DOHH2 (cell line): ENCODE data around the gene ZNF274.

ENCODE experiments used
- H3F3A ChIP-seq: fragments of 200-600 bp; sonication (generic), shearing (Covaris generic); 2 replicates; pipeline ENCODE4 v1.6.0; 2016; ENCODE audit warnings: antibody characterized with exemption, mild to moderate bottlenecking; ENCODE audit not compliant: control insufficient read depth, insufficient read depth
- H3K27ac ChIP-seq: fragments of 200-600 bp; sonication (generic); 2 replicates; pipeline ENCODE4 v1.5.1; 2014; ENCODE audit warnings: low read depth, mild to moderate bottlenecking, low read length, moderate library complexity
- H3K27me3 ChIP-seq: fragments of 200-600 bp; sonication (generic); 2 replicates; pipeline ENCODE4 v1.6.1; 2014; ENCODE audit warnings: mild to moderate bottlenecking, low read length, mixed read lengths; ENCODE audit not compliant: control insufficient read depth
- H3K36me3 ChIP-seq: fragments of 200-600 bp; sonication (generic); 2 replicates; pipeline ENCODE4 v1.6.1; 2014; ENCODE audit warnings: mild to moderate bottlenecking, low read length, moderate library complexity, mixed read lengths; ENCODE audit not compliant: control insufficient read depth
- H3K4me1 ChIP-seq: fragments of 200-600 bp; sonication (generic); 2 replicates; pipeline ENCODE4 v1.6.1; 2014; ENCODE audit warnings: mild to moderate bottlenecking, low read length, mixed read lengths; ENCODE audit not compliant: control insufficient read depth
- H3K4me2 ChIP-seq: fragments of 200-600 bp; sonication (generic); 2 replicates; pipeline ENCODE4 v1.6.0; 2014; ENCODE audit warnings: mild to moderate bottlenecking, low read length, moderate library complexity
- H3K4me3 ChIP-seq: fragments of 200-600 bp; sonication (generic); 2 replicates; pipeline ENCODE4 v1.5.1; 2014; ENCODE audit warnings: mild to moderate bottlenecking, low read length, mixed read lengths
- H3K79me2 ChIP-seq: fragments of 200-600 bp; sonication (generic); 2 replicates; pipeline ENCODE4 v1.6.1; 2014; ENCODE audit warnings: mild to moderate bottlenecking, low read length, mixed read lengths; ENCODE audit not compliant: control insufficient read depth
- H3K9me2 ChIP-seq: fragments of 200-600 bp; sonication (generic); replicated peaks from 2 replicates; pipeline ENCODE4 v1.6.1; 2014; ENCODE audit warnings: mild to moderate bottlenecking, low read length, mixed read lengths; ENCODE audit not compliant: control insufficient read depth
- H3K9me3 ChIP-seq: fragments of 200-600 bp; sonication (generic); 2 replicates; pipeline ENCODE4 v1.6.1; 2014; ENCODE audit warnings: antibody characterized with exemption, low read length, mixed read lengths; ENCODE audit not compliant: control insufficient read depth, insufficient read depth
- H4K20me1 ChIP-seq: fragments of 200-600 bp; sonication (generic); 2 replicates; pipeline ENCODE4 v1.6.0; 2014; ENCODE audit warnings: low read depth, mild to moderate bottlenecking, antibody characterized with exemption, low read length, moderate library complexity; ENCODE audit not compliant: control insufficient read depth, insufficient read depth
- CTCF ChIP-seq: fragments of 200-600 bp; sonication (generic); IDR thresholded peaks from one replicate; pipeline ENCODE4 v1.5.1; 2014; ENCODE audit warnings: antibody characterized with exemption, mild to moderate bottlenecking, low read depth, low read length; ENCODE audit not compliant: poor library complexity, severe bottlenecking
- EZH2phosphoT487 ChIP-seq: fragments of 200-600 bp; sonication (generic); IDR thresholded peaks from 2 replicates; pipeline ENCODE4 v1.6.1; 2017; ENCODE audit warnings: borderline replicate concordance, mild to moderate bottlenecking, antibody characterized with exemption, low read length, moderate library complexity, mixed read lengths

Gene ZNF274

DNA sequence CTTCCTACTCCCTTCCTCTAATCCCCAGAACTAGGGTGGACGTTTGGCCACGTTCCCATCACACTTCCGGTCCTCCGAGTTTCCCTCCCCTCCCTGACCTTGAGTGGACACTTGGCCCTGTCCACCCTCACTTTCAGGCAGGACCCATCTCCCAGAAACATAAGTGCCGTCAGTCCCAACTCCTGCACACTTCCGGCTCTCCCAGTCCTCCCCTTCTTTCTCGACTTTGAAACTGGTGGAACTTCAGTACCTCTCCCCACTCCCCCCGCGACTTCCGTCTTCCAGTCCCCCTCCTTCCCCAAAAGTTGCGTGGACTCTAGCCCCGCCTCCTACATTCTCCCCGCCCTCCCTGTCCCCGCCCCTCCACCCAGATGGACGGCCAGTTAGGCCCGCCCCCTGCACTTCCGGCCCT, 278 bp upstream of the ZNF274 start:
- Histone ChIP-seq H4K20me1 (no peaks in the 10 kb centered on the region), H3K27ac (peak overlapping the region; percentile 81), H3K36me3 (peaks cover 36% of the 10 kb centered on the region), H3K9me3 (peaks cover 58% of the 10 kb centered on the region), H3K4me3 (peak overlapping the region; percentile 88), H3K79me2 (peaks cover 12% of the 10 kb centered on the region), H3F3A (no peaks in the 10 kb centered on the region), H3K4me2 (peak overlapping the region; percentile 95), H3K9me2 (no peaks in the 10 kb centered on the region), H3K4me1 (peaks cover 14% of the 10 kb centered on the region), H3K27me3 (no peaks in the 10 kb centered on the region)
- TF ChIP-seq CTCF (no peak), EZH2phosphoT487 (no peak)

GRCh38 chr19:58183817-58184215, 955 bp downstream of the ZNF274 start:
- Histone ChIP-seq H3K27me3 (no peaks in the 10 kb centered on the region), H3K27ac (peak overlapping the region; percentile 81), H3K36me3 (peaks cover 41% of the 10 kb centered on the region), H3K9me2 (no peaks in the 10 kb centered on the region), H4K20me1 (no peaks in the 10 kb centered on the region), H3K4me3 (peak overlapping the region; percentile 88), H3F3A (no peaks in the 10 kb centered on the region), H3K9me3 (peaks cover 62% of the 10 kb centered on the region), H3K4me1 (peaks cover 14% of the 10 kb centered on the region), H3K4me2 (peak overlapping the region; percentile 95), H3K79me2 (peaks cover 12% of the 10 kb centered on the region)
- TF ChIP-seq CTCF (no peak), EZH2phosphoT487 (no peak)

DNA sequence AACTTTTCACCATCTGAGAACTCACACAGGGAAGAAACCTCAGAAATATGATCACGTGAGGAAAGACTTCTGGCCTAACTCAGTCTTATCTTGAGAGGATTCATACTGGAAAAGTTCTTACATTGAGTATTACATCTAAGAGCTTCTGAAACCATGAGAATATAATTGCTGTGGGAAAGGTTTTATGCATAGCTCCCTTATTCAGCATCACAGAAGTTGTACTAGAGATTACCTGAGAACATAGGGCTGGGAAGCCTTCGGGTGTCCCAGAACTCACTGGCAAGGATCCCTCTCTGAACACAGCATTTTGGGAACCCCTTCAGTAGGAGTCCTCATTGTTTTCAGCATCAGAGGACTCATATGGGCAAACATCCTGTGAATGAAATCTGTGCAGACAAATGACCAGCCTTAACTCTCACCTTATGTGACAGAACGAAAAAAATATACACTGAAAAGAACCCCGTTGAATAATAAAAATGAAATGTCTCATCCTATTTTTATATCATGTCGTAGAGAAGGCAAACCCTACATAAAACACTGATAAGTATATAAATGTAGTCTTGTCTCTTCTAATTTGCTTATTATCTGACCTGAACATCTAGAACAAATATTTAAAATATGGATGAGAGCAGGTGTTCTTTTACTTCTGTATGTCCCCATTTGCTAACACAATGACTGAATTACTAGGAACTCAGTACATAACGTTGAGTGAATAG, 14.2 kb downstream of the ZNF274 start:
- TF ChIP-seq EZH2phosphoT487 (no peak), CTCF (no peak)
- peaks cover 52% of the 10 kb centered on the region for H3K36me3 ChIP-seq
- H3K79me2 ChIP-seq: no peaks in the 10 kb centered on the region

More for the DNA sequence above, 14.2 kb downstream of the ZNF274 start:
- Histone ChIP-seq H4K20me1 (no peaks in the 10 kb centered on the region), H3K27me3 (no peaks in the 10 kb centered on the region), H3K4me1 (no peaks in the 10 kb centered on the region), H3K4me2 (no peak overlapping the region), H3K27ac (no peak overlapping the region), H3K9me3 (peaks cover 71% of the 10 kb centered on the region), H3K4me3 (no peak overlapping the region), H3K9me2 (no peaks in the 10 kb centered on the region), H3F3A (no peaks in the 10 kb centered on the region)
